Lower lobe of right lung (tissue), 2 donors: ENCODE measurements around the gene ZNF689. TPM values are rescaled to one million over a fixed set of nuclear protein-coding genes. Genes with fewer than 3 reads are reported as not detected.
A peak's percentile ranks its signal among the peaks of the same experiment; 100 is the strongest.

ENCODE experiments used
- ATAC-seq, 2 donors: fragments of 200-7000 bp; cut with Tn5 transposase; one replicate each; pipeline ENCODE4 v1.9.1; 2020 to 2022; ENCODE audit warnings: mild to moderate bottlenecking in 2 of 2, moderate library complexity in 2 of 2
- DNase-seq: peaks from one replicate; pipeline ENCODE4 v3.0.0-alpha.2; 2020
- H3K27ac ChIP-seq: fragments of 200-600 bp; one replicate; pipeline ENCODE4 v1.8.0; 2022
- H3K27me3 ChIP-seq: fragments of 200-600 bp; one replicate; pipeline ENCODE4 v1.8.0; 2022; ENCODE audit warnings: low read depth
- H3K36me3 ChIP-seq: fragments of 200-600 bp; one replicate; pipeline ENCODE4 v1.8.0; 2022; ENCODE audit warnings: mild to moderate bottlenecking
- H3K4me1 ChIP-seq: fragments of 200-600 bp; one replicate; pipeline ENCODE4 v1.8.0; 2022
- H3K4me3 ChIP-seq: fragments of 200-600 bp; one replicate; pipeline ENCODE4 v1.8.0; 2022; ENCODE audit warnings: mild to moderate bottlenecking
- H3K9me3 ChIP-seq: fragments of 200-600 bp; one replicate; pipeline ENCODE4 v1.8.0; 2022
- CTCF ChIP-seq: fragments of 200-600 bp; IDR thresholded peaks from one replicate; pipeline ENCODE4 v1.8.0; 2022; ENCODE audit warnings: antibody characterized with exemption, mild to moderate bottlenecking
- intact Hi-C: fragments of 100-400 bp; cut with DNase I; formaldehyde crosslinking; loops from one replicate; pipeline ENCODE4 v1.11.0; 2022
- total RNA-seq: library from RNA; stranded (reverse); fragmentation: NEBNext Ultra II Directional; extraction: Animal tissue kit (Norgen Biotek cat#: 25700); gene quantifications from one replicate; pipeline ENCODE4 v1.2.1, GENCODE V29; 2021
- donor health status: DM: no; HTN: yes; CAD: no; lungs with severe emphysema.

The ZNF689 gene
- total RNA-seq, 1 donor from 2014 or later, result 7.7 TPM

GRCh38 chr16:30567991-30568638 lies 42.1 kb downstream of the ZNF689 start:
- no peak overlapping the region for H3K4me3 ChIP-seq
- H3K36me3 ChIP-seq, result no peaks in the 10 kb centered on the region
- DNase-seq, result no peak
- no peak for TF ChIP-seq CTCF
- peak overlapping the region; percentile 25 for H3K27ac ChIP-seq
- no peaks in the 10 kb centered on the region for H3K27me3 ChIP-seq
- ATAC-seq, result no peak
- peaks cover 27% of the 10 kb centered on the region for H3K4me1 ChIP-seq
- intact Hi-C loops, result no loop called here
- H3K9me3 ChIP-seq, result no peaks in the 10 kb centered on the region

- Histone ChIP-seq H3K9me3 (no peaks in the 10 kb centered on the region), H3K4me1 (peaks cover 22% of the 10 kb centered on the region), H3K4me3 (no peak overlapping the region), H3K27ac (no peak overlapping the region), H3K36me3 (no peaks in the 10 kb centered on the region), H3K27me3 (no peaks in the 10 kb centered on the region)
- ATAC-seq (no peak), DNase-seq (no peak)
- no peak for TF ChIP-seq CTCF
- intact Hi-C loops, result no loop called here
Measured at GRCh38 chr16:30567160-30567990, 42.8 kb downstream of the ZNF689 start.

- ATAC-seq, result no peak
- no peak for DNase-seq
- Histone ChIP-seq H3K4me3 (no peak overlapping the region), H3K9me3 (no peaks in the 10 kb centered on the region), H3K36me3 (no peaks in the 10 kb centered on the region), H3K27ac (no peak overlapping the region), H3K4me1 (peaks cover 22% of the 10 kb centered on the region), H3K27me3 (no peaks in the 10 kb centered on the region)
- intact Hi-C loops, result no loop called here
- TF ChIP-seq CTCF, result no peak
Measured at GRCh38 chr16:30566531-30566930, 43.7 kb downstream of the ZNF689 start.

- DNase-seq (no peak), ATAC-seq (no peak)
- Histone ChIP-seq H3K9me3 (no peaks in the 10 kb centered on the region), H3K36me3 (no peaks in the 10 kb centered on the region), H3K27ac (no peak overlapping the region), H3K4me3 (no peak overlapping the region), H3K27me3 (no peaks in the 10 kb centered on the region), H3K4me1 (peaks cover 27% of the 10 kb centered on the region)
- intact Hi-C loops, result no loop called here
- no peak for TF ChIP-seq CTCF
Measured at GRCh38 chr16:30565984-30566383, 44.2 kb downstream of the ZNF689 start.

GRCh38 chr16:30565526-30565925 lies 44.7 kb downstream of the ZNF689 start:
- Histone ChIP-seq H3K9me3 (no peaks in the 10 kb centered on the region), H3K27me3 (no peaks in the 10 kb centered on the region), H3K36me3 (no peaks in the 10 kb centered on the region), H3K4me1 (peaks cover 25% of the 10 kb centered on the region), H3K27ac (no peak overlapping the region), H3K4me3 (no peak overlapping the region)
- no peak for TF ChIP-seq CTCF
- no peak for DNase-seq
- no peak for ATAC-seq
- intact Hi-C loops, result no loop called here
